Lower lobe of right lung (tissue), 2 donors: ENCODE data around the gene CD74. TPM values are rescaled to one million over a fixed set of nuclear protein-coding genes. Genes with fewer than 3 reads are reported as not detected.
"Not testable (repeated sequence)": the region's sequence is repeated elsewhere in the genome, so short reads cannot be mapped to it uniquely, and the experiment has no call there.

Source experiments
- ATAC-seq, 2 donors: fragments of 200-7000 bp; cut with Tn5 transposase; one replicate each; pipeline ENCODE4 v1.9.1; 2020 to 2022; ENCODE audit warnings: mild to moderate bottlenecking in 2 of 2, moderate library complexity in 2 of 2
- DNase-seq: peaks from one replicate; pipeline ENCODE4 v3.0.0-alpha.2; 2020
- H3K27ac ChIP-seq: fragments of 200-600 bp; one replicate; pipeline ENCODE4 v1.8.0; 2022
- H3K27me3 ChIP-seq: fragments of 200-600 bp; one replicate; pipeline ENCODE4 v1.8.0; 2022; ENCODE audit warnings: low read depth
- H3K36me3 ChIP-seq: fragments of 200-600 bp; one replicate; pipeline ENCODE4 v1.8.0; 2022; ENCODE audit warnings: mild to moderate bottlenecking
- H3K4me1 ChIP-seq: fragments of 200-600 bp; one replicate; pipeline ENCODE4 v1.8.0; 2022
- H3K4me3 ChIP-seq: fragments of 200-600 bp; one replicate; pipeline ENCODE4 v1.8.0; 2022; ENCODE audit warnings: mild to moderate bottlenecking
- H3K9me3 ChIP-seq: fragments of 200-600 bp; one replicate; pipeline ENCODE4 v1.8.0; 2022
- CTCF ChIP-seq: fragments of 200-600 bp; IDR thresholded peaks from one replicate; pipeline ENCODE4 v1.8.0; 2022; ENCODE audit warnings: antibody characterized with exemption, mild to moderate bottlenecking
- intact Hi-C: fragments of 100-400 bp; cut with DNase I; formaldehyde crosslinking; loops from one replicate; pipeline ENCODE4 v1.11.0; 2022
- total RNA-seq: library from RNA; stranded (reverse); fragmentation: NEBNext Ultra II Directional; extraction: Animal tissue kit (Norgen Biotek cat#: 25700); gene quantifications from one replicate; pipeline ENCODE4 v1.2.1, GENCODE V29; 2021
- donor health status: DM: no; HTN: yes; CAD: no; lungs with severe emphysema.

CD74 gene
- total RNA-seq, 1 donor from 2014 or later, result 4,221 TPM

GRCh38 chr5:150457121-150457520 lies 44.4 kb upstream of the CD74 start:
- Histone ChIP-seq H3K4me3 (no peak overlapping the region), H3K9me3 (no peaks in the 10 kb centered on the region), H3K27ac (no peak overlapping the region), H3K4me1 (peaks cover 4% of the 10 kb centered on the region), H3K27me3 (no peaks in the 10 kb centered on the region), H3K36me3 (no peaks in the 10 kb centered on the region)
- intact Hi-C loops, result no loop called here
- ATAC-seq (no peak), DNase-seq (no peak)
- TF ChIP-seq CTCF, result no peak

- H3K27ac ChIP-seq, result no peak overlapping the region
- H3K4me3 ChIP-seq, result no peak overlapping the region
- H3K36me3 ChIP-seq, result no peaks in the 10 kb centered on the region
- intact Hi-C loops, result no loop called here
- H3K4me1 ChIP-seq, result peaks cover 4% of the 10 kb centered on the region
- ATAC-seq (no peak), DNase-seq (no peak)
- no peaks in the 10 kb centered on the region for H3K27me3 ChIP-seq
- no peak for TF ChIP-seq CTCF
- H3K9me3 ChIP-seq, result no peaks in the 10 kb centered on the region
Measured at GRCh38 chr5:150454492-150455229, 42.0 kb upstream of the CD74 start.

DNA sequence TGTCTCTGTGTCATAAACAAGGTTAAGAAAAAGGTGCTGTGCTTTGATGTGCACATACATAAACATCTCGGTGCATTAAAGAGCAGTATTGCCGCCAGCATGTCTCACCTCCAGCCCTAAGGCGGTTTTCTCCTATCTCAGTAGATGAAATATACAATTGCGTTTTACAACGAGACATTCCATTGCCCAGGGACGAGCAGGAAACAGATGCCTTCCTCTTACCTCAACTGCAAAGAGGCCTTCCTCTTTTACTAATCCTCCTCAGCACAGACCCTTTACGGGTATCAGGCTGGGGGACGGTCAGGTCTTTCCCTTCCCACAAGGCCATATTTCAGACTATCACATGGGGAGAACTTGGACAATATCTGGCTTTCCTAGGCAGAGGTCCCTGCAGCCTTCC lies 41.3 kb upstream of the CD74 start:
- DNase-seq, H3K27me3 ChIP-seq, H3K9me3 ChIP-seq, H3K4me3 ChIP-seq, H3K27ac ChIP-seq, ATAC-seq, intact Hi-C loops, H3K36me3 ChIP-seq, H3K4me1 ChIP-seq: not testable (repeated sequence)

DNA sequence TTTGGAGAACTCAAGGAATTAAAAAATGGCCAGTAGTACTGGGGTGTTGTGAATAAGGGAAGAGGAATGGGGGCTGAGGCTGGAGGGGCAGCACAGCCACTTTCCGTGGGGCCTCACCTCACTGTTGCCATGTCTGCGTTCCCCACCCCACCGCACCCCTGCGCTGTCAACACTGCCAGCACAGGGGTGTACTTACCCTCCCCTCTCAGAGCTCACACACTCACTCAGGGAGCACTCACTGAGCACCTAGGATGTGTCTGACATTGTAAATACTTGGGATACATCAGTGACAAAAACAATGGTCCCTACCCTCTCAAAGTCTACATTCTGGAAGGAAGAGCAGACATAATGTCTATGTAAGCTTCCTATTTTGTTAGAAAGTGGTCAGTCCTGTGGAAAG lies 40.2 kb upstream of the CD74 start:
- no peak for ATAC-seq
- DNase-seq, result no peak
- no peak for TF ChIP-seq CTCF
- Histone ChIP-seq H3K27me3 (no peaks in the 10 kb centered on the region), H3K9me3 (no peaks in the 10 kb centered on the region), H3K36me3 (peaks cover 5% of the 10 kb centered on the region), H3K4me1 (peaks cover 10% of the 10 kb centered on the region), H3K27ac (no peak overlapping the region), H3K4me3 (no peak overlapping the region)
- intact Hi-C loops, result no loop called here

DNA sequence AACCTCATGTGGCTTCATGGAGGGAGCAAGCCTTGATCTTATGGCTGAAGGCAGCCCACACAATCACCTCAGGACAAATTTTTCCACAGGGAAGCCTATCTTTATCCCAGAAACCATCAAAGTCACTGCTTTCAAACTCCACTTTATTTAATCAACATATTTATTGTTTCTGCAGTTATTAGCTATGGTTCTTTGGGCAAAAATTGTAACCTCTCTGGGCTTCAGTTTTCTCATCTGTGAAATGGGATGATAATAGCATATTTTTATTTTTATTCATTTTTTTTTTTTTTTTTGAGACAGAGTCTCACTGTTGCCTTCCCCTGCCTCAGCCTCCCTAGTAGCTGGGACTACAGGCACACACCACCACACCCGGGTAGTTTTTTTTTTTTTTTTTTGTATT lies 38.9 kb upstream of the CD74 start:
- TF ChIP-seq CTCF, result no peak
- H3K27me3 ChIP-seq, result no peaks in the 10 kb centered on the region
- no peak overlapping the region for H3K27ac ChIP-seq
- H3K4me1 ChIP-seq, result peaks cover 21% of the 10 kb centered on the region
- H3K4me3 ChIP-seq, result no peak overlapping the region
- H3K9me3 ChIP-seq, result no peaks in the 10 kb centered on the region
- intact Hi-C loops, result no loop called here
- DNase-seq, result no peak
- H3K36me3 ChIP-seq, result peaks cover 18% of the 10 kb centered on the region
- no peak for ATAC-seq

- ATAC-seq (peak; percentile 98 to 99), DNase-seq (peak; percentile 96)
- intact Hi-C loops, result no loop called here
- peak; percentile 91 for TF ChIP-seq CTCF
- peaks cover 23% of the 10 kb centered on the region for H3K4me1 ChIP-seq
- peak within 1 kb of the TSS; percentile 95 for H3K27ac ChIP-seq
- no peaks in the 10 kb centered on the region for H3K27me3 ChIP-seq
- H3K4me3 ChIP-seq, result peak within 1 kb of the TSS; percentile 94
- peaks cover 37% of the 10 kb centered on the region for H3K36me3 ChIP-seq
- H3K9me3 ChIP-seq, result no peaks in the 10 kb centered on the region
Measured at GRCh38 chr5:150449517-150450339, 37.0 kb upstream of the CD74 start, which contains the start of gene RPS14. TSS of gene RPS14 (minus strand) at chr5:150449739. CDS start at chr5:150447733, 2,006 bp downstream.
